HUDEP-2 (cell line): ENCODE results near the gene SLC45A3.

ENCODE experiments used
- DNase-seq, 76 experiments: peaks; one replicate each; lab custom pipeline; 2025; ENCODE audit not compliant: unreplicated experiment in 76 of 76; lab: John Stamatoyannopoulos, UW

The SLC45A3 gene

DNA sequence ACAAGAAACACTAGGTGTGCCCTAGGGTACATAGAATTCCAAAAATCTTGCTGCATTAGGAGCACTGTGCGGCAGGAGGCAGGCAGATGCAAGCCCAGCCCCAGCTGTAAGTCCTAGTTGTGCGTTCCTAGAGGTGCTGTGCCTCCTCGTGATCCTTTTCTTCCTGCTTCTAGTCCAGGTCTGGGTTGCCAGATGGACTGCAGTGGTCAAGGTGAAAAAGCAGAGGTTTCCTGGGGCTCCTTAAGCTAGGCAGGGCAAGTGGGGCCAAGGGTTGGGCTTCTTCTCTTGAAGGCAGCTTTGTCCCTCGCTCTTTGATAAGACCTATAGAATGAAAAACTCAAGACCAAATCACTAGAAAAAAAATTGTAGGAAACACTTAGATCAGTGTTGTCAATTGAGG lies 21.6 kb upstream of the SLC45A3 start:
- DNase-seq = no peak

DNA sequence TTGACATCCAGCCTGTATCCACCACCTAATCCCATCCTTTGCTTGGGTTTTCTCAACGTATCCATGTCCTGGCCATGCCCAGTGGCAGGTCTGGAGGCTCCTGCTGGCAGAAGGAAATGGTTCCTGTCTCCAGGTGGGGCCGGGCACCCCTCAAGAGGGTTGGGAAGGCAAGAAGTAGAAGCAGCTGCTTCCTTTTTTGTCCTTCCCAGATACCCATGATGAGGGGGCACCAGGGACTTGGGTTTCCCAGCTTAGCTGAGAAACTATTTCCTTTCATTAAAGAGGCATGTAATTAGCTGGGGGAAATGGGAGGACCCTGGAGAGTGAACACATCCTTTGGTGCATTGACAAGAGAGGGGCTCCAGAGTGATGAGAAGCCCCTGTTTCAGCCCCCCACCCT lies 21.1 kb upstream of the SLC45A3 start:
- DNase-seq = no peak

DNA sequence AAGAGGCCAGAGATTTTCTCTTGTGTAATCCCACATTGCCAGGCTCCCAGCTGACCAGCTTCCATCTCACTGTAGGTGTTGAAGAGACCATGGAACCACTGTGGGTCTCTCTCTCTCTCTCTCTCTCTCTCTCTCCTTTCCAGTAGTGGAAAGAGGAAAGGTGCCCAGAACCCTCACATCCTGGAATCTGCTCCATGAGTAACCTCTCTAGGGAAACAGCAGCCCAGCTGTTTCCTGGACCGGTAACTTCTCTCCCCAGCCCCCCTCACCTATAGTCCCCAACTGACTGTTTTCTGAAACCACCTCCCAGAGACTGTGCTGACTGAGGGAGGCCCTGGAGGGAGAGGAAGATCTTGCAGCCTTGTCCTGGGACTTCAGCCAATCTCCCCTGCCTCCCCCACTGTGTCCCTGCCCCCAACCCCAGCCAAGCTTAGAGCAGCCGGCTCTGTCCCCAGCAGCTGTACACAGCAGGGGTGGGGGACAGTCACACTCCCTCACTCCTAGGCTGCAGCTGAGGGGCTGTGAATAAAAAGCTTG lies 20.6 kb upstream of the SLC45A3 start:
- DNase-seq = peak in 37 of 76 experiments; percentile 5 to 79 (median 28)

DNA sequence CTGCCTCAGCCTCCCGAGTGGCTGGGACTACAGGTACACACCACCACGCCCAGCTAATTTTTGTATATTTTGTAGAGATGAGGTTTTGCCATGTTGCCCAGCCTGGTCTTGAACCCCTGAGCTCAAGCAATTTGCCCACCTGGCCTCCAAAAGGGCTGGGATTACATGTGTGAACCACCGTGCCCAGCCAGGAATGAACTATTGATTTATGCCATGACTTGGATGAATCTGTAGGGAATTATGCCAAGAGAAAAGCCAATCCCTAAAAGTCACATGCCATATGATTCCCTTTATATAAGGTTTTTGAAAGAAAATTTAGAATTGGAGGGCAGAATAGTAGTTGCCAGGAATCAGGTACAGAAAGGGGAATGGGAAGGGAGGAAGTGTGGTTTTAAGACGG lies 19.1 kb upstream of the SLC45A3 start:
- no peak for DNase-seq

DNA sequence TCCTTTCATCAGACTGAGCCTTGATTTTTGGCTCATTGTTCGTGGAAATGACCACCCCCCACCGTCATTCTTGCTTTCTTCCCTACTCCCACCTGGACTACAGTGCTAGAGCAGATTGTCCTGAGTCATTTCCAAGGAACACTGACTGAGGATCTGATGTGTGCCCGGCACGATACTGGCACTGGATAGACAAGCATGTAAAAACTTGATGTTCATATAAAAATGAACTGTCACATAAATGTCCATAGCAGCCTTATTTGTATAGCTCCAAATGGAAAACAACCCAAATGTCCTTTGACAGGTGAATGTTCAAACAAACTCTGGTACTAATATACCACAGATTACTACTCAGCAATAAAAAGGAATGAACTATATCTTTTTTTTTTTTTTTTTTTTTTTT lies 18.6 kb upstream of the SLC45A3 start:
- no peak for DNase-seq

DNA sequence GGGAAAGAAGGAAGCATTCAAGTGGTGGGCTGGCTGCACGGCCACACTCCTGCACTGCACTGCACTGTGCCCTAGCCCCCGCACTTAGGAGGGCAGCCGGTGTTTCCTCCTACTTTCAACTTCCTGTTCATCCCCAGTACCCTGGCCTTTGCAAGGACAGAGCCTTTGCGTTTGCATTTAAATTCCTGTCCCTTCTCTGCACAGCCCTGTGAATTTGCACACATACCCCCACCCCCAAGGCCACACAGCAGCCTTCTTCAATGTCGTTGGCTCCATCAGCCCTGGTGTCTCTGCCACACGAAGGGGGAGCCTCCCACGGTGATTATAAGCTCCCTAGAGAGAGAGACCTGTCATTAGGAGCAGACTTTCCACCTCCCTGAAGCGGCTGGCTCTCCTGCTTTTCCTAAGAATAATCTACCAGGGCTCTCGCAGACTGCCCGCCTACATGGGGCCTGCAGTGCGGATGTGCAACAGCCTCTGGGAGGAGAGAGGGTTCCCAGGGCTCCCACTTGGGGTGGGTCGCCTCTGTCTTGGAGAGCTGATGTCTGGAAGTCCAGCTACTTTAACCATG lies 13.2 kb upstream of the SLC45A3 start:
- DNase-seq = no peak

DNA sequence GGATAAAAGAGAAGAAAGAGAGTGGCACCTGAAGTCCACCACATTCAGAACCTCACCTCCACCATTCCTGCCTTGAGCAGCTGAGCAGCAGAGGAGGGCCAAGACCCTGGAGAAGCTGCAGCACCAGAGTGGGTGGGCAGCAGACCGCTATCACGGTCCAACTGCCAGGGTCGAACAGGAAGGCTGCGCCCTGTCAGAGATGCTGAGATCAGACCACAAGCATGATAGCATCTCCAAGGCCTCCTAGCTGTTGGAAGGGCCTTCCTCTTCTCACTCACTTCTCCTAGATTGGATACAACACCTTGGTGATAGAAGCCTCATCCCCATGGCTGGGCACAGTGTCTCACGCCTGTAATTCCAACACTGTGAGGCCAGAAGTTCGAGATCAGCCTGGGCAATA lies 12.1 kb upstream of the SLC45A3 start:
- no peak for DNase-seq

DNA sequence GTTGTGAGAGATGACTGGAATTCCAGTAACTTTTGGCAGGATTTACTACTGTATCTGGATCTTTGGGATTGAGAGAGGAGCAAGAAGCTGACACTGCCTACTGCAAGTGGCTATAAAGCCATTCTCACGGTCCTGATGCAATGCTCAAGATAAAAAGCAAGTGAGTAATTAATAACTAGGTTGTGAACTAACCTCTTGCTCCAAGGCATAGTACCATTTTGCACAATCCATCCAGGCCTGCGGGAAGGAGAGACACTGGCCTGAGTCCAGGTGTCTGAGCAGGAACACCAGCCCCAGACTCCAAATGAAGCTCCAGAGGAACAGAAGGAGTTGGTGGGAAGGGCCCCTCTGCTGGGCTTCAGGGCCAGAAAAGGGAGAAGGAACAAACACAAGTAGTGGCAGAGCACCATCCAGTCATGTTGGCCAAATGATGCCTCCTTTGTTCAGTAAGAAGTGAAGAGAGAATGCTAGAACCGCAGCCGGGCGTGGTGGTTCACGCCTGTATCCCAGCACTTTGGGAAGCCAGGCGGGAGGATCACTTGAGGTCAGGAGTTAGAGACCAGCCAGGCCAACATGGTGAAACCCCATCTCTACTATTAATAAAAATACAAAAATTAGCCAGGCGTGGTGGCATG lies 9.9 kb upstream of the SLC45A3 start:
- DNase-seq = no peak

DNA sequence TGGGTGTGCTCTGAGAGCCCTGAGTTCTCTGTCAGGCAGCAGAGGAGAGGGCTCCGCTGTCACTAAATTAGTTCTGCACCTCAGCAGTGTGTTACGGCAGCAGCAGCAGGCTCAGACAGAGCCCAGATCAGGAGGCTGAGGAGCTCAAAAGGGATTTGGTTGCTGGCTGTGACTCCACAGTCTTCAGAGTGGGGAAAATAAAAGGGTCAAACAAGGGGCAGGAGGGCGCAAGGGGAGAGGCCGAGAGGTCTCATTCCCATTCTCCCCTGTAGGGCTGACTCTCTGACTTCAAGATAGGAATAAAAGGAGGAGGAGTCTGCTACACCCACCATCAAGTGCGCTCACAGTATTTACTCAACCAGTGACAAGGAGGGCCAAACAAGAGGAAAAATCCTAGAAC lies 9.2 kb upstream of the SLC45A3 start:
- no peak for DNase-seq

DNA sequence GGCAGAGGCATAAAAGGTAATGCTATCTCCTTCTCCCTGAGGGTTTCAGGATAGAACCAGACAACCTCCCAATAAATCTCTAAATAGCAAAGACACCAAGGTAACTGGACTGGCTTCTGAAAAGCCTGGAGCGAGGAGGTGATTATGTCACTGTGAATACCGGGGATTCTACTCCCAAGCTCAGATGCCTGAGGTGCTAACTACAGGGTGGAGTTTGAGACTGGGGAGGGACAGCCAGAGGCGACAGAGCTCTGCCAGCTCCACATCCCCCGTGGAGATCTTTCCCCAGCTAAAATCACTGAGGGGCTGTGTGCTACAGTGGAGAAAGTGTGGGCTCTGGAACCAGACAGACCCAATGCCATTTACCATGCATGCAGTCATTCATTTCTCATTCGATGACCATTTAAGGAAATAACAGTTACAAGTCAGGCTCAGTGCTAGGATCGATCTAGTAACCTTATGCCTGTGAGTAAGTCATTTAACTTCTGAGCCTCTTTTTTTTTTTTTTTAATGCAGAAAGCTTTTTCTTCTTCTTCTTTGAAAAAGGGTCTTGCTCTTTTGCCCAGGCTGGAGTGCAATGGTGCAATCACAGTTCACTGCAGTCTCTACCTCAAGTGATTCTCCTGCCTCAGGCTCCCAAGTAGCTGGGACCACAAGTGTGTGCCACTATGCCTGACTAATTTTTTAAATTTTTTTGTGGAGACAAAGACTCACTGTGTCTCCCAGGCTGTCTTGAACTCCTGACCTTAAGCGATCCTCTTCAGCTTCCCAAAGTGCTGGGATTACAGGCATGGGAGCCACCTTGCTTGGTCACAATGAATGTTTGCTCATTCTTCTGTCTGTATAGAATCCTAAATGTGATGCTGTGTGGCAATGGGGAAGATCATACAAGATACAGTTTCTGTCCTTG lies 8.1 kb upstream of the SLC45A3 start:
- no peak for DNase-seq

DNA sequence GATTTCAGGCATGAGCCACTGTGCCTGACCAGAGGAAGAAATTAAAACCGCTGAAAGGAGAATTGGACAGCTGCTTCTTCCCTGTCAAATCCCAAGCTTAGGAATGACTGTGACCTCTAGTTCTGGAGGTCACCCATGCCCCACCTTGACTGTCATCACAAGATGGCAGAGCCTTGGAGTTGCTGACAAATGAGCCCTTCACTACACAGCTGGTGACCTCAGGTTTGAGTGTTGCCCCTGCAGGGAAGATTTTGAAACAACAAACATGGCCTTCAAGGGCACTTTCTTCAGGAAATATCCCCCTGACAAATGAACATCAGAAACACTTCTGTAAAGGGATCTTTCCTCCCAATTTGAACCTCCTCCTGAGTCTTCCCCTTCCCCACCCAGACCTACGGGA lies 6.9 kb upstream of the SLC45A3 start:
- no peak for DNase-seq

DNA sequence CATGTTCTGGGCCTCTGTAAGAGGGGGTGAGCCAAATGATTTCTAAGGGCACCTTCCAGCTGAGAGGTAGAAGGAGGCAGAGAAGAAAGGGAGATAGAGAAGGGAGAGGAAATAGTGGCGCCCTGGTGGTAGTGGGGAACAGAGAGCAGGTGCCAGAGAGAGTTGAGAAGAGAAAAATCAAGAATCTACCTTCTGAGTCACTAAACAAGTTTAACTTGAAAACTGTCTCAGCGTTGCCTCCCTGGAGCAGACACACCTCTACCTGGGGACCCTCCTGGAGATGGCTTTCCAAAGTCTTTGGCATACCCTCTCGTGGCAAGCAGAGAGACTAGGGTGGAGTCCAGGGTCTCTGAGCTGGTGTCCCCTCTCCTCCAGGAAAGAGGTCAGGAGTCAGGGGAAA lies 1.1 kb upstream of the SLC45A3 start:
- no peak for DNase-seq

DNA sequence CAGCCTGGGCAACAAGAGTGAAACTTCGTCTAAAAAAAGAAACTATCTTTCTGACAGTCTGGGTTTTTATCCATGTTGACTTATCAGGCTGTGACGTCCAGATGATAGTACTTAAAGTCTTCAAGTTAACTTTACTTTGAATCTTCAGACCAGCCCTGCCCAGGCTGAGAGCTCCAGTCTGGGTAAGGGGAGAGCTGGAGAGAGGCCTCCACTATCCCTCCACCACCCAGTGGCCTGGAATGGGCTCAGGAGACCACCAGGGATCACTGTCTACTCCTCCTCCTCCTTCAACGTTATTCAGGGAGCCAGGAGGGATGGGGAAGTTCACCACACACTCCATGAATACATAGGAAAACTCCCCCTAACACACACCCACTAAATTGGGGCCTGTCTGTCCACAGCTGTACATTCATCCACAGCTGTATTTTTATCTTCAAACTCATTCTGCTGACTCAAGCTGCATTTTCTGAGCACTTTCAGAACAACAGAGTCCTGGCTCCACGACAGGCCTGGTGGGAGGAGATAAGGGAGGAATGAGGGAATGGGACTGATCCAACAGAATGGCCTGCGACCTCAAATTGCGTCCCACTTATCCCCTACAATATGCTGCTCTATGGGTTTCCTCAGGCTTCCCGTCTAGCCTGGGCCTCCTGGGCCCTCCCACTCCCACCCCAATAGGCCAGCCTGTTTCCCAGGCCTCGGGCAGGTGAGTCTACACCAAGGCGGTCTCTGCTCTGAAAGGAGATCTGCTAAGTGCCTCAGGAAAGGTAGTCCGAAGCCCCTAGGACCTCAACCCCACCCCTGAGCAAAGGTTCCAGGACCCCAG lies 1.8 kb downstream of the SLC45A3 start:
- peak in 71 of 76 experiments; percentile 19 to 84 (median 57) for DNase-seq

DNA sequence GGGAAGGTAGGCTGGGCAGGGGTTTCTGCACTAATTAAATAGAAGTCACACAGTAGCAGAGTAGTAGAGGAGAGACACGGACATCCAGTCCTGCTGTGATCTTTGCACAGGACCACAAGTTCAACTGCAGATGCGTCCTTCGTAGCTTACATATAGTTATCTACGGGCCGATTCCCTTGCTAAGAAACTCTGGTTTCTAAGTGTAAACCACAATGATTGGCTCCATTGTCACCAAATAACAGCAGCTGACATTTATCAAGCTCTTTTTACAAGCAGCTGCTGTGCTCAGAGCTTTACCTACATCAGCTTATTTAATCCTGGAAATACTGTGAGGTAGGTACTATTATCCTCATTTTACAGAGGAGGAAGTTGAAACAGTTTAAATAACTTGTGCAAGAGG lies 3.1 kb downstream of the SLC45A3 start:
- DNase-seq = no peak

DNA sequence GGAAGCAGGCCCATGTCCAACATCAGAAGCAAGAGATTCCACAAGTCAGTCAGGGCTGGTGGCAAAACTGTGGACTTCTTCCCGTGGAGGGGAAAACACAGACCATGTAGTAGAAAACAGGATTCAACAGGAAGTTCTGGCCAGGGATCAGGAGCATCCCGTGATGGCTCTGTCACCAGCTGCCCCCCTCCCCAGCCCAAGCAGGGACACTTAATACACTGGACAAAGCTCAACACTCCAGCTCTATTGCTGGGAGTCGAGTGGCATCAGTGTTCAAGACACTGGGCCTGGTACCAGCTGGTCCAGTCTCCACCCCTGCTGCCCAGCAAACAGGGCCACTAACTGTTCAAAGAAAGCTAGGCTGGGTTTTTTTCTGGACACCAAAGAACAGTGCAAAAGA lies 3.7 kb downstream of the SLC45A3 start:
- DNase-seq = no peak

DNA sequence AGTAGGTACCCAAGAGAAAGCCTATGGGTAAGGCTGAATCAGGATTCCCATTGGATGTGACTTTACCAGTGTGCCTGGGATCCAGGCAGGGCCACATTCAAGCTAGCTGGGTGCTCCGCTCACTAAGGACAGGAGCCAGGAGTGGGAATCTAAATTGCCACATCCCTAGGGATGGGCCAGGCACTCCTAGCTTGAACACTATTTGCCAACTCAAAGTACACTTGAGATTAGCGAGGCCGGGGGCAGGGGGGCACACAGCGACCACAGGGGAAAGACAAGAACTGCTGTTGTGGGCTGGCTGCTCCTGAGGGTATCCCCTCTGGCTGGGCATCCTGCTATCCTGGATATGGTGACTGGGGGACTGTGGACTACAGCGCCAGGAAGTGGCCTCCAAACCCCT lies 4.3 kb downstream of the SLC45A3 start:
- no peak for DNase-seq

DNA sequence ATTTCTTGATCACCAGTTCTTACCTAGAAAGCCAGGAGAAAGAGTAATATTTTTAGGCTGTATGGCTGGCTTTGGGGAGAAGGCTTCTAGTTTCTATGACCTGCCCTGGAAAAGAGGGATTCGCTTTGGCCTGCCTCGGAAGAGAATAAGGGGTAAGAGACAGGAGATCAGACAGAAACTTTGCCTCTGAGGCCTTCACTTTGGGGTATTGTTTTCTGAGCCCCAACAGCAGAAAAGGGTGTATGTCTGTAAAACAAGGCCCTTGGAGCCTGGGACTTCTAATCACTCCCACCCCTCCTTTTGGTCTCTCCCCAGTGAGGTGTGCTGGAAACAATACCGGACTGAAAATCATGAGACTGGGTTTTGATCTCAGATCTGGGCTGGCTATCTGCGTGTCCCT lies 5.1 kb downstream of the SLC45A3 start:
- DNase-seq = no peak

DNA sequence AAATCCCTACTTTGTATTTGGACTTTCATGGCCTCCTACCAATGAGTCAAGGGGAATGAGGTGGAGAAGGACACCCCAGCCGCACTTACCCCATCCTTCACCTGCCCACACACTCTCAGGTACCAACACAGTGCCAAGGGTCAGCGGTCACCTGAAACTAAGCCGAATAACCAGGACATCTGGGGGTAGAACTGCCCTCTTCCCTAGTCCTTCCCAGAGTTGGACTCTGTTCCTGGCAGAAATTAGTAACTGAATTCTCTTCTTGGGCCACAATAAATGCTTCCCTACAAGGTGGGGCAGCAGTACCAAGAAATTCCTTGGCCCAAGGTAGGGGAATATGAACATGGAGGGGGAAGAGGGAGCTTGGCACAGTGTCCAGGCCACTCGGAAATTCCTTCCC lies 7.3 kb downstream of the SLC45A3 start:
- DNase-seq = no peak

DNA sequence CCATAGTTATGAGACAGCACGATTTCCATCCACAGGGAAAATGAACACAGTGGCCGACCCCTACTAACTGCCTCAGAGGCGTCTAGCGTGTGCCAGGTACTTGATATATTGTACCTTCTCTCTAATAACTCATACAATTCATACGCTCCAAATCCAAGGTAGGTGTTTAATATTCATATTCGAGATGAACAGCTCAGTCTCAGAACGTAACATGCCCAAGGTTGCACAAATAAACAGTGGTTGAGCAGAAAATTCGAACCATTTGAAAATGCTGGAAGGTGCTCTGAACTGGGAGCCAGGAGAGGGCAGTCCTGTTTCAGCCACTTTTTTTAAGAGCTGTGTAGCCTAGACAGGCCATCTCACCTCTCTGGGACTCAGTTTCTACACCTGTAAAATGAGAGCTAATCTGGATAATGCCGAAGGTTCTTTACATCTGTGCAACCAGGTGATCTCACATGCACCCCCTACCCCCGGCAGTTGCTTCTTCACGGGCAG lies 7.9 kb downstream of the SLC45A3 start:
- no peak for DNase-seq

DNA sequence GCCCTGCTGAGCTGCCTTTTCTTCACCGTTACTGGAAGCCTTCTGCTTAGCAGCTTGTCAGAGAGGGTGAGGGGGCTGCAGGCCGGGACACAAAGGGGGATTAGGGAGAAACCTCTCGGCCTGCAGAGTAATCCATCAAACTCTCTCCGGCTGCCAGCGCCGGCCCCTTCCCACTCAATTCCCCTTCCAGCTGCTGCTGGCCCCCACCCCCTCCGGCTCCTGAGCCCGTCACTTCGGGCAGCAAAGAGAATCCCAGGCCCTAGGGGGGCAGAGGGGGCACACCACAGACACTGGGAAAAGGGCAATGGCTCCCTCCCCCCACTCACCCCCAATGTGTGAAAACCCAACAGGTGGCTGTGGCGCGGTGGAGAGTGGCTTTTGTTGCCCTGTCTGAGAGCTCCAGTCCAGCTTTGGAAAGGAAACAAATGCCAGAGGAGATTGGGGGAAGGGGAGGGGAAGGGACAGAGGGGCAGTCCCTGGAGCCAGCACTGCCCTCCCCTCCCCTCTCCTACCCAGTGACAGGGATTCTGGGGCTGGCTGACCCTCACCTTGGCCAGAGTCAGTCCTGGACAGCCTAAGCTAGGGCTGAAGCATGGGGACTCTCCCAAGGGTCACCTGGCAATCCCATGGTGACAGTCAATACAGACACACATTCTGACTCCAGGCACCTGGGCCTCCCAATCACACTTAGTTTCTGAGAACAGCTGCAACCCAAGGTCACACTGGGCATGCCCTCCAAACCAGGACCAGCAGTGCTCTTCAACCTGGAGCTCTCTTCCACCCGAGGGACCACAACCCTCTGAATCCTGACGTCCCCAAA lies 9.5 kb downstream of the SLC45A3 start:
- no peak for DNase-seq
